HG02571 (cell line): ENCODE measurements around the gene PRLHR.
A peak's percentile ranks its signal among the peaks of the same experiment; 100 is the strongest.

Source experiments
- ATAC-seq: cut with Tn5 transposase; IDR thresholded peaks from one replicate; pipeline ENCODE4 v1.9.1; 2021; ENCODE audit warnings: mild to moderate bottlenecking, moderate library complexity; ENCODE audit not compliant: unreplicated experiment

The PRLHR gene

GRCh38 chr10:118564114-118564513, 31.3 kb downstream of the PRLHR start:
- ATAC-seq = no peak

GRCh38 chr10:118563373-118563890, 32.0 kb downstream of the PRLHR start:
- no peak for ATAC-seq

GRCh38 chr10:118562851-118563250, 32.6 kb downstream of the PRLHR start:
- no peak for ATAC-seq

GRCh38 chr10:118557946-118558345, 37.5 kb downstream of the PRLHR start:
- no peak for ATAC-seq

- ATAC-seq = no peak
These were observed 43.8 kb downstream of the PRLHR start for GRCh38 chr10:118551535-118552100.

GRCh38 chr10:118547282-118547681, 48.2 kb downstream of the PRLHR start:
- no peak for ATAC-seq

GRCh38 chr10:118546479-118546878, 49.0 kb downstream of the PRLHR start:
- ATAC-seq = no peak

GRCh38 chr10:118545381-118545780, 50.1 kb downstream of the PRLHR start:
- no peak for ATAC-seq

GRCh38 chr10:118544401-118544948, 51.0 kb downstream of the PRLHR start:
- ATAC-seq = no peak

- peak; percentile 51 for ATAC-seq
These were observed 51.6 kb downstream of the PRLHR start for GRCh38 chr10:118543714-118544400.

GRCh38 chr10:118542745-118543144, 52.7 kb downstream of the PRLHR start:
- no peak for ATAC-seq

GRCh38 chr10:118542205-118542604, 53.2 kb downstream of the PRLHR start:
- no peak for ATAC-seq

GRCh38 chr10:118541718-118542117, 53.7 kb downstream of the PRLHR start:
- ATAC-seq = no peak
